Measurements from ENCODE around the gene CFAP99.

DNA sequence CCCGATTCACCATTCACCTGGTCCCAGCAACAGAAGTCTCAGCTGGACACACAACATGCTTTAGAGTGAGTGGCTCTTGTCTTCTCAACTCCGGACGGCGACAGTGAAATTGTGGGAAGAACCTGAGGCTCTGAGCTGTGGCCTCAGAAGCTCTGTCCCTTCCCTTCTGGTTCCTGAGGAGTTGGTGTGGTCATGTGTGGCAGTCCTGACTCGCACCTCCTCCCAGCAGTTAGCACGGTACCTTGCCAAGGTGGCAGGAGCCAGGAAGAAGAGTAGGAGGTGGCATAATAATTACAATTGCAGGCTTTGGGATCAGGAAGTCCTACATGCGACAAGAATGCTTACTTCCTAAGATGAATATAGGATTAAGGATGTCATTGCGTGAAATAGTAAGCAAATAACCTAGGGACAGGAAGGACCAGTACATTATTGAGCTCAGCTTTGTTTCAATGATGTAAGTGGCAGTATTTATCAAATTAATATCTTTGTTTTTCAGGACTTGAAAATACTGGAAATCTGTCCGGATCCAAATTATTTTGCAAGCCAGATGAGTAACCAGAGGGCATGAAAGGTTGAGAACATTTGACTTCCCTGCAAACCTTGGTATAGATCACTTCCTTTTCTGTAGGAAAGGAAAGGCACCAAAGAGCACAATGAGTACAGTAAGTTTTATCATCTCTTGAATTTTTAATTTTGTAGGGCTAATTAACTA is 71.2 kb downstream of the CFAP99 start:
- TF ChIP-seq EZH2 (IDR thresholded peaks at IDR 0.05; ENCODE audit: low read depth, unreplicated experiment) (no peak), CTCF (conservative IDR thresholded peaks at IDR 0.05; ENCODE audit: low read depth in 2 of 2) (no peak), POLR2AphosphoS5 (IDR thresholded peaks at IDR 0.05; ENCODE audit: low read depth) (no peak)

Data from GM23338 (cell line).